OCI-LY7 (cell line): Measurements from ENCODE around the gene GID8.

Experiments
- EZH2phosphoT487 ChIP-seq: fragments of 200-600 bp; sonication (generic); IDR thresholded peaks from 2 replicates; pipeline ENCODE4 v1.6.1; 2018; ENCODE audit warnings: low read depth, borderline replicate concordance, mild to moderate bottlenecking, mixed run types, antibody characterized with exemption, low read length, moderate library complexity, mixed read lengths
- TF ChIP-seq, protein P1 (sequence below): fragments of 200-600 bp; sonication (generic); conservative IDR thresholded peaks from 2 replicates; pipeline ENCODE4 v1.5.1; 2014; ENCODE audit warnings: mild to moderate bottlenecking, antibody characterized with exemption, low read length, moderate library complexity, mixed read lengths

DNA sequence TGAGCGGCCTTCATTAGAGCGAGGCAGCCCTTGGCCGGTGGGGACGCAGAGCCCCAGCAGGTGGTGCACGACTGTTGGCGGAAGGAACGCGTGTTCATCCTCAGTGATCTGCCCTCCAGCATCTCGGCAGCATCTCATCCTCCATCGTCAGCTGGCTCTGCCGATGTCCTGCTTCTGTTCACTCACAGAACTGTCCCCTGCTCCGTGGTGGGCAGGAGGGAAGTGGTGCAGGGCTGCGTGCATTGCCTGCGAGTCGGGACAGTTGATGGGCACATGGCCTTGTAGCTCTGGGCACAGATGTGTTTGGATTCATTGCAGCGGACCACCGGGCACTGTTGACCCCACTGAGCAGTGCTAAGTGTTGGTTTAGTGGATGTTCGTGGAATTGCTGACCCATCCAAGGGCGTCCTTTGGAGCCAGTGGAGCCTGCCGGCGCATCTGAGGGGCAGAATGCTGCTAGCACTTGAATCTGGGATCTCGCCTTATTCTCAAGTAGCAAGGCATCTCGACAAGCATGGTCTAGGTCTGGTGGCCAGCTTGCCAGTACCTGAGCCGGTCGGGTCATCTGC is 7.9 kb downstream of the GID8 start:
- TF ChIP-seq, protein P1, sequence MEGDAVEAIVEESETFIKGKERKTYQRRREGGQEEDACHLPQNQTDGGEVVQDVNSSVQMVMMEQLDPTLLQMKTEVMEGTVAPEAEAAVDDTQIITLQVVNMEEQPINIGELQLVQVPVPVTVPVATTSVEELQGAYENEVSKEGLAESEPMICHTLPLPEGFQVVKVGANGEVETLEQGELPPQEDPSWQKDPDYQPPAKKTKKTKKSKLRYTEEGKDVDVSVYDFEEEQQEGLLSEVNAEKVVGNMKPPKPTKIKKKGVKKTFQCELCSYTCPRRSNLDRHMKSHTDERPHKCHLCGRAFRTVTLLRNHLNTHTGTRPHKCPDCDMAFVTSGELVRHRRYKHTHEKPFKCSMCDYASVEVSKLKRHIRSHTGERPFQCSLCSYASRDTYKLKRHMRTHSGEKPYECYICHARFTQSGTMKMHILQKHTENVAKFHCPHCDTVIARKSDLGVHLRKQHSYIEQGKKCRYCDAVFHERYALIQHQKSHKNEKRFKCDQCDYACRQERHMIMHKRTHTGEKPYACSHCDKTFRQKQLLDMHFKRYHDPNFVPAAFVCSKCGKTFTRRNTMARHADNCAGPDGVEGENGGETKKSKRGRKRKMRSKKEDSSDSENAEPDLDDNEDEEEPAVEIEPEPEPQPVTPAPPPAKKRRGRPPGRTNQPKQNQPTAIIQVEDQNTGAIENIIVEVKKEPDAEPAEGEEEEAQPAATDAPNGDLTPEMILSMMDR = no peak
- no peak for TF ChIP-seq EZH2phosphoT487
